Activated CD4-positive, alpha-beta T cell treated with anti-CD3 and anti-CD28 coated beads for 36 hours (primary cell): ENCODE results near the gene ABCD1. TPM values are rescaled to one million over a fixed set of nuclear protein-coding genes. Genes with fewer than 3 reads are reported as not detected.

Source experiments
- total RNA-seq, 2 experiments: library from RNA; stranded (reverse); gene quantifications; one replicate each; pipeline ENCODE4 v1.2.3, GENCODE V29; 2021

ABCD1 gene
- total RNA-seq, 2 experiments from 2014 or later = 4.5 to 4.8 TPM

Other genes with a start within 250 kb of the ABCD1 start
- gene BGN, start 229.9 kb upstream of the ABCD1 start, total RNA-seq = not detected
- not detected for gene ATP2B3, start 207.2 kb upstream of the ABCD1 start, total RNA-seq
- 10 to 100 TPM; 13.9 to 14.7 TPM for gene CCNQ, start 125.7 kb upstream of the ABCD1 start, total RNA-seq
- under 1 TPM; 0.12 to 0.14 TPM for gene DUSP9, start 77.7 kb upstream of the ABCD1 start, total RNA-seq
- gene PNCK, start 51.0 kb upstream of the ABCD1 start, total RNA-seq = under 1 TPM; 0.30 to 0.71 TPM
- under 1 TPM; 0.39 to 0.58 TPM for gene SLC6A8, start 36.9 kb upstream of the ABCD1 start, total RNA-seq
- gene BCAP31, start 469 bp upstream of the ABCD1 start, total RNA-seq = 100 to 1,000 TPM in 1 of 2 experiments, 10 to 100 TPM in 1; 78.0 to 106 TPM
- 1 to 10 TPM; 1.6 to 2.4 TPM for gene PLXNB3, start 39.4 kb downstream of the ABCD1 start, total RNA-seq
- gene SRPK3, start 56.2 kb downstream of the ABCD1 start, total RNA-seq = not detected
- 10 to 100 TPM; 48.8 to 62.4 TPM for gene IDH3G, start 69.5 kb downstream of the ABCD1 start, total RNA-seq
- gene SSR4, start 69.8 kb downstream of the ABCD1 start, total RNA-seq = 100 to 1,000 TPM; 124 to 146 TPM
- 1 to 10 TPM; 2.4 to 4.3 TPM for gene PDZD4, start 105.7 kb downstream of the ABCD1 start, total RNA-seq
- under 1 TPM; 0.47 to 0.57 TPM for gene L1CAM, start 161.3 kb downstream of the ABCD1 start, total RNA-seq
- gene AVPR2, start 179.8 kb downstream of the ABCD1 start, total RNA-seq = not detected
- gene ARHGAP4, start 201.4 kb downstream of the ABCD1 start, total RNA-seq = 100 to 1,000 TPM; 130 to 135 TPM
- gene NAA10, start 210.2 kb downstream of the ABCD1 start, total RNA-seq = 100 to 1,000 TPM; 108 to 115 TPM
- 1 to 10 TPM; 6.0 to 8.1 TPM for gene RENBP, start 219.8 kb downstream of the ABCD1 start, total RNA-seq
- gene HCFC1, start 247.0 kb downstream of the ABCD1 start, total RNA-seq = 100 to 1,000 TPM in 1 of 2 experiments, 10 to 100 TPM in 1; 99.5 to 147 TPM
- gene TMEM187, start 247.9 kb downstream of the ABCD1 start, total RNA-seq = 1 to 10 TPM; 4.4 to 5.4 TPM